Renal pelvis (tissue), 4 donors: Measurements from ENCODE around the gene SART1. TPM values are rescaled to one million over a fixed set of nuclear protein-coding genes. Genes with fewer than 3 reads are reported as not detected.

Experiments
- DNase-seq: peaks from one replicate; pipeline ENCODE4 v3.0.0-alpha.2; 2013
- polyA plus RNA-seq, 3 donors: library from polyadenylated mRNA; unstranded; fragments of 120-200 nt; gene quantifications; one replicate each; pipeline ENCODE4 v1.2.1, GENCODE V29; 2013; ENCODE audit not compliant: insufficient read length in 3 of 3

SART1 gene
- polyA plus RNA-seq, 3 donors = 50.1 to 57.6 (median 55.5) TPM

DNA sequence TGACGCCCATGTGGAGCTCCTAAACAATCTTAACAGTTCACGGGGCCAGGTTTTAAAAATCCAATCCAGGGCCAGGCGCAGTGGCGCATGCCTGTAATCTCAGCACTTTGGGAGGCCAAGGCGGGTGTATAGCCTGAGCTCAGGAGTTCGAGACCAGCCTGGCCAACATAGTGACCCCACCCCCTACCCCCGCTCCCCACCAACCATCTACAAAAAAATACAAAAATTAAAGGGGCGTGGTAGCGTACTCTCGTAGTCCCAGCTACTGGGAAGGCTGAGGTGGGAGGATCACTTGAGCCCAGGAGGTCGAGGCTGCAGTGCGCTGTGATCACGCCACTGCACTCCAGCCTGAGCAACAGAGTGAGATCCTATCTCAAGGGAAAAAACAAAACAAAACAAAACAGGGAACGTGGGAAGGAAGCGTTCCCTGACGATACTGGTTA lies 689 bp upstream of the SART1 start:
- DNase-seq = no peak

GRCh38 chr11:65962141-65962564 lies 619 bp downstream of the SART1 start:
- no peak for DNase-seq

DNA sequence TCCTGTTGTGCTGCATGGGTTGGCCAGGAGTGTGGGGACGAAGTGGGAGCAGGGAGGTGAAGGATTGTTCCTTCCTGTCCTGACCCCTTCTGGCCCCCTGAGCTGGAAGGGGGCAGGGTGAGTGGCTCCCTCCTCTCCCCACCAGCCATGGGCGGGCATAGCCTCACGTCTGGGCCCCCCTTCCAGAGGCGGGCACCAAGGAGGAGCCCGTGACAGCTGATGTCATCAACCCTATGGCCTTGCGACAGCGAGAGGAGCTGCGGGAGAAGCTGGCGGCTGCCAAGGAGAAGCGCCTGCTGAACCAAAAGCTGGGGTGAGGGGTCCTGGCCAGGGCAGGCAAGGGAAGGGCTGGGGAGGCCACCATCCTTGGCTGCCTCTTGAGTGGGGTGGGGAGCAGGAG lies 3.4 kb downstream of the SART1 start:
- DNase-seq = no peak

- no peak for DNase-seq
These were observed 4.6 kb downstream of the SART1 start for GRCh38 chr11:65965986-65966762.

- no peak for DNase-seq
These were observed 5.9 kb downstream of the SART1 start for GRCh38 chr11:65967329-65967934.

GRCh38 chr11:65968600-65969482 lies 7.3 kb downstream of the SART1 start:
- no peak for DNase-seq

DNA sequence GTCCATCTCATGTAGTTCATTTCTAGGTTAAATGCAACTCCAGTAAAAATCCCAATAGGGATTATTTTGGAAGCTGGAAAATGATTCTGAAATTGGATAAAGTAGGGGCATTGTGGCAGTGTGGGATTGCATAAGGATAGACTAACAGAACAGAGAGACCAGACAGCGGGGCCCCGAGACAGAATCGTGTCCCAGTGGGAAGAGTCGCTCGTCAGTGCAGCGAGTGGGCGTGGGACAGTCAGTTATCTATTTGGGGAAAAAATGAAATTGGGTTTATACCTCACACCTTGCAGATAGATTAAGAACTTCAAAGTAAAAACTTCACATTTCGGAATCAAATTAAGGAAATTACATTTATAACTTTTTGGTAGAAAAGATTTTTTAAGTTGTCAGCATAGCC lies 10.6 kb downstream of the SART1 start:
- no peak for DNase-seq

GRCh38 chr11:65973439-65974110 lies 12.0 kb downstream of the SART1 start:
- no peak for DNase-seq

- DNase-seq = no peak
These were observed 14.2 kb downstream of the SART1 start for GRCh38 chr11:65975771-65976170.

GRCh38 chr11:65976216-65977176 lies 15.0 kb downstream of the SART1 start:
- no peak for DNase-seq

DNA sequence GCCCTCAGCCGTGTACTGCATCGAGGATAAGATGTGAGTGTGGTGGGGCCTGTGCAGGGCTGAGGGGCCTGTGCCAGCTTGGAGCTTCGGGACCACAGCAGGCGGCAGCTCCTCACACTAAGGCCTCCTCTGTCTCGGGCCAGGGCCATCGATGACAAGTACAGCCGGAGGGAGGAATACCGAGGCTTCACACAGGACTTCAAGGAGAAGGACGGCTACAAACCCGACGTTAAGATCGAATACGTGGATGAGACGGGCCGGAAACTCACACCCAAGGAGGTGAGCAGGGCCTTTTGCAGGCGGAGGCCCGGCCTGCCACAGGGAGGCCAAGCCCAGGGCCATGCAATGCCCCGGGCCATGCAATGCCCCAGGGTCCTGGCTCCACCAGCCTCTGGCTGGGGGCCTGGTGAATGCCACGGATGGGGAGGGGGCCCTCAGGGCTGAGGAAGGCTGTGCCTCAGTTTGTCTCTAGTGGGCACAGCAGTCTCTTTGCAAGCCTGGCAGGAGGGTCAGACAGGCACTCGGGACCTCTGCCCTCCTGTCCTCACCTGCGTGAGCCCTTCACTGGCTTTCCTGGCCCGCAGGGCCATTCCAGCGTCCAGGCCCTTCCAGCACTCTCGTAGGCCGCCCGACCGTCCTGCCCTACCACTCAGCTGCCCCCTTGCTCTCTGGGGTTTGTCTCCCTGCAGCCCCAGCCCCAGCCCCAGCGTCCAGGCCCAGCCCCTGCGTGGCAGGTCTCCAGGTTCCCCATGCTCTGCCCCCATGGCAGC lies 16.3 kb downstream of the SART1 start:
- no peak for DNase-seq

- no peak for DNase-seq
These were observed 17.1 kb downstream of the SART1 start for GRCh38 chr11:65978391-65979238.

DNA sequence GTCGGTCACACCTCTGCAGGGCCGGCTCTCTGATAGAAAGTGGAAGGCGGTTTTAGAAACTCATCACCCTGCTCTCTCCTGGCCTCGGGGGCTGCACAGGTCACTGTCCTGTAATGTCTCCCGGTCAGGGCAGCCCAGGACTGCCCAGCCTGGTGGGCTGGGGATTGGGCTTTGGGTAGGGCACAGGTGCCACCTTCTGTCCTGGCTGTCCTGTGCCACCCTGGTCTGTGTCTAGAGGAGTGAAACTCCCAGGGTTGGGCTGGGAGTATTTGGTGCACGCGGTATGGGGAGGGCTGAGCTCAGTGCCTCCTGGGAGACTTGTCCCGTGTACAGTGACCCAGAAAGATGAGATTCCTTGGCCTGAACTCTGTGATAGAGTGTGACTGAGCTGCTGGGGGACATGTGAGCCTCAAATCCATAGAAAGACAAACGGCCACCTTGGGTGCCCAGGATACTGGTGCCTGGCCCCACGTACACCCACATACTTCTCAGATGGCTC lies 17.8 kb downstream of the SART1 start:
- DNase-seq = no peak

DNA sequence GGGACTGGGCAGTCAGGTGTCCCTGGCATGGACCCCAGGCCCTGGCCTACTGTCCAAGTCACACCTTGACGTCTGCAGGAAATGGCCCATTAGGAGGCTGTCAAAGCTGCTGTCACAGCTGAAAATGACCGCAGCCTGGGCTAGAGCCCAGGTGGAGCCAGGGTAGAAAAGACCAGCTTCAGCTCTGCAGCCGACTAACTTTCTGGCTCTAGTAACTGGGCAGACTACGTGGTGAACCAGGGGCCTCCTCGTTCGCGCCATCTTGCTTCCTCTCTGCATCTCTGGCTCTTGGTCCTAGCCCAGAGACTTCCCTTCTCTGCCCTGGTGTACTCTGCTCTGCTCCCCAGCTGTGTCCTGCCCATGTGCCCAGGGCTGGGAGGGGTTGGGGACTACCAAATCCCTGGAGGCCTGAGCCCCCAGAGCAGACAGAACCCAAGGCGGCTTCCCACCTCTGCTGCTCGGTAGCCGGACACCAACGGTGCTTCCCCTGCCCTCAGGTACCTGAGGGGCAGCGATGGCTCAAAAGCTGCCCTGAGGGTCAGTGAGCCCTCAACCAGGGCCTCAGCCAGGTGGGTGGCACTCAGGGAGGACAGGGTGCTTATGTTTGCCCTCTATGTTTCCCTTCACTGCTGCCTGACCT lies 19.7 kb downstream of the SART1 start:
- no peak for DNase-seq

- no peak for DNase-seq
These were observed 20.7 kb downstream of the SART1 start for GRCh38 chr11:65981972-65982823.

DNA sequence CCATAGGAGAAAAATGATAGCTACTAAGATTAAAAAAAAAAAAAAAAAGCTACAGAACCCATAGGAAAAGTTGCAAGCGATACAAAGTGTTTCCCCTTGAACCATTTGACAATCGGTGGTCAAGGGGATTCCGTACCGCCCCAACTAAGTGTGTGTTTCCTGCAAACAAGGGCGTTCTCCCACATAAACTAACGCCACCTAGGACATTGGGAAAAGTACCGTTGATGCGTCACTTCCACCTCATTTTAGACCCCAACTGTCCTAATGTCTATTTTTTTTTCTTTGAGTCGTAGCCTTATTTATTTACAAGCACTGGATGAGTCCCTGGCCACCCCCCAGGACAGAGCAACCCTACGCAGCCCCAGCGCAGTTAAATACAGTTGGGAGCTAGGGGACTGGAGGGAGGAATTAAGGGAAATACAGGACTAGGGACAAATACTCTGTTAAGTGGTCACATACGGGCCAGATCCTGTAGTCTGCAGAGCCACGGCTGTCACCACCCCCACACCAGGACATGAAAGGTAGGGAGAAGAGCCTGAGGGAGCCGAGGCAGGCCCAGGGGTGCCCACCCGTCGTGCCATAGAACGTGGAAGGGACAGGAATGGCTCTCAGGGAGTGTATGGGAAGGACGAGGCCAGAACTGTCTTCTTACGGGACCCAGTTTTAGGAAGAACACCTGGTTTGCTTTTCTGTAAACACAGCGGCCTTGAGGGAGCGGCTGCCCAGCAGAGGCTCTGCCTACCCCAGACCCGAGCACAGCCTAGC lies 21.5 kb downstream of the SART1 start:
- DNase-seq = no peak
